Esophagus squamous epithelium (tissue), 5 donors: ENCODE results near the gene NADK2. TPM values are rescaled to one million over a fixed set of nuclear protein-coding genes. Genes with fewer than 3 reads are reported as not detected.

ENCODE experiments used
- DNase-seq: peaks from one replicate; lab custom pipeline; 2025; lab: John Stamatoyannopoulos, UW
- H3K27ac ChIP-seq, 4 donors: fragments of 200-600 bp; sonication (generic); one replicate each; pipeline ENCODE4 v1.5.1; 2016 to 2019; ENCODE audit warnings: mild to moderate bottlenecking in 1 of 4
- H3K27me3 ChIP-seq, 4 donors: fragments of 200-600 bp; sonication (generic); 1 replicate in 3 of 4; 2 replicates in 1 of 4; pipeline versions ENCODE4 v1.5.1 to v1.6.0; 2017 to 2021; ENCODE audit warnings: antibody characterized with exemption in 1 of 4
- H3K36me3 ChIP-seq, 3 donors: fragments of 200-600 bp; sonication (generic); one replicate each; pipeline ENCODE4 v1.5.1; 2016 to 2019
- H3K4me1 ChIP-seq, 3 donors: fragments of 200-600 bp; sonication (generic); one replicate each; pipeline ENCODE4 v1.5.1; 2017 to 2019
- H3K4me3 ChIP-seq, 4 donors: fragments of 200-600 bp; sonication (generic); 1 replicate in 3 of 4; 2 replicates in 1 of 4; pipeline ENCODE4 v1.5.1; 2016 to 2019; ENCODE audit warnings: mild to moderate bottlenecking in 2 of 4, moderate library complexity in 1 of 4
- H3K9me3 ChIP-seq, 3 donors: fragments of 200-600 bp; sonication (generic); one replicate each; pipeline ENCODE4 v1.5.1; 2016 to 2019
- CTCF ChIP-seq, 6 experiments: fragments of 450-650 bp in 4 of 6; fragments of 200-600 bp in 2 of 6; sonication (generic) in 2 of 6; IDR thresholded peaks; one replicate each; pipeline ENCODE4 v1.5.1; 2016 to 2019; ENCODE audit warnings: antibody characterized with exemption in 6 of 6, mild to moderate bottlenecking in 4 of 6, moderate library complexity in 4 of 6
- POLR2A ChIP-seq, 4 donors: fragments of 450-650 bp; IDR thresholded peaks; one replicate each; pipeline ENCODE4 v1.6.1; 2017; ENCODE audit warnings: antibody characterized with exemption in 4 of 4, mild to moderate bottlenecking in 4 of 4, moderate library complexity in 3 of 4
- WGBS, 2 donors: methylation state at CpG; one replicate each; pipeline ENCODE4 v1.1.5; 2018; 5-methylcytosine and 5-hydroxymethylcytosine counted together
- intact Hi-C: fragments of 100-400 bp; cut with DNase I; formaldehyde crosslinking; loops from one replicate; pipeline ENCODE4 v1.15.0; 2022
- total RNA-seq, 4 donors: library from RNA; depleted of rRNA; stranded (reverse); fragments of >200 nt; gene quantifications; one replicate each; pipeline ENCODE4 v1.1.0, GENCODE V29; 2016
- donor health status: DM: yes; HTN: yes; CAD: no.

NADK2 gene
- total RNA-seq, 4 donors from 2014 or later: 9.0 to 19.6 (median 15.4) TPM

GRCh38 chr5:36181774-36182173, 60.0 kb downstream of the NADK2 start:
- intact Hi-C loops: no loop called here
- DNase-seq: no peak
- Histone ChIP-seq H3K27me3 (no peaks in the 10 kb centered on the region), H3K4me3 (no peak overlapping the region), H3K4me1 (no peaks in the 10 kb centered on the region), H3K9me3 (no peaks in the 10 kb centered on the region), H3K36me3 (peaks cover 0 to 73% (median 6%) of the 10 kb centered on the region in 3 donors), H3K27ac (no peak overlapping the region)
- TF ChIP-seq POLR2A (IDR thresholded peaks at IDR 0.05) (no peak), CTCF (IDR thresholded peaks at IDR 0.05) (no peak)
- WGBS, 2 donors: 62 to 70% methylated on average over 2 of the region's 2 CpGs

GRCh38 chr5:36180556-36181350, 61.0 kb downstream of the NADK2 start:
- no peak overlapping the region for H3K4me3 ChIP-seq
- H3K9me3 ChIP-seq: no peaks in the 10 kb centered on the region
- intact Hi-C loops: no loop called here
- no peaks in the 10 kb centered on the region for H3K27me3 ChIP-seq
- no peaks in the 10 kb centered on the region for H3K4me1 ChIP-seq
- no peak for TF ChIP-seq CTCF (IDR thresholded peaks at IDR 0.05)
- no peak for TF ChIP-seq POLR2A (IDR thresholded peaks at IDR 0.05)
- H3K27ac ChIP-seq: no peak overlapping the region
- no peak for DNase-seq
- 69 to 76% methylated on average over 2 of the region's 2 CpGs for WGBS, 2 donors
- peaks cover 0 to 78% (median 6%) of the 10 kb centered on the region in 3 donors for H3K36me3 ChIP-seq

GRCh38 chr5:36179950-36180349, 61.8 kb downstream of the NADK2 start:
- Histone ChIP-seq H3K36me3 (peaks cover 0 to 83% (median 6%) of the 10 kb centered on the region in 3 donors), H3K9me3 (no peaks in the 10 kb centered on the region), H3K4me1 (no peaks in the 10 kb centered on the region), H3K4me3 (no peak overlapping the region), H3K27me3 (no peaks in the 10 kb centered on the region), H3K27ac (no peak overlapping the region)
- 59 to 70% methylated on average over 4 of the region's 4 CpGs for WGBS, 2 donors
- intact Hi-C loops: loop anchor here (10.0 kb wide), 1 partner anchor 215 kb away; no protein-coding TSS in a partner anchor
- no peak for DNase-seq
- TF ChIP-seq CTCF (IDR thresholded peaks at IDR 0.05): no peak
- TF ChIP-seq POLR2A (IDR thresholded peaks at IDR 0.05): no peak

- Histone ChIP-seq H3K36me3 (peaks cover 0 to 91% (median 6%) of the 10 kb centered on the region in 3 donors), H3K27me3 (no peaks in the 10 kb centered on the region), H3K27ac (no peak overlapping the region), H3K9me3 (no peaks in the 10 kb centered on the region), H3K4me1 (no peaks in the 10 kb centered on the region), H3K4me3 (no peak overlapping the region)
- TF ChIP-seq POLR2A (IDR thresholded peaks at IDR 0.05) (no peak), CTCF (IDR thresholded peaks at IDR 0.05) (no peak)
- DNase-seq: no peak
- intact Hi-C loops: loop anchor here (10.0 kb wide), 1 partner anchor 216 kb away; no protein-coding TSS in a partner anchor
- WGBS, 2 donors: 88 to 97% methylated on average over 3 of the region's 3 CpGs
Observed at GRCh38 chr5:36178524-36178890, 63.2 kb downstream of the NADK2 start.
